Stomach (tissue), 9 donors: ENCODE results near the gene TLL2. TPM values are rescaled to one million over a fixed set of nuclear protein-coding genes. Genes with fewer than 3 reads are reported as not detected.

Source experiments
- DNase-seq, 2 donors: peaks; one replicate each; pipeline versions ENCODE4 v3.0.0 to v3.0.0-alpha.2; 2013 to 2019
- H3K27ac ChIP-seq, 5 donors: fragments of 200-600 bp in 4 of 5; sonication (generic) in 4 of 5; one replicate each; pipeline ENCODE4 v1.5.1; 2013 to 2019; ENCODE audit warnings: mild to moderate bottlenecking in 1 of 5, moderate library complexity in 1 of 5
- H3K27me3 ChIP-seq, 3 donors: fragments of 200-600 bp; sonication (generic); one replicate each; pipeline ENCODE4 v1.5.1; 2017 to 2019; ENCODE audit warnings: mixed run types in 1 of 3
- H3K36me3 ChIP-seq, 4 donors: fragments of 200-600 bp; sonication (generic); 1 replicate in 3 of 4; 2 replicates in 1 of 4; pipeline ENCODE4 v1.5.1; 2016 to 2019
- H3K4me1 ChIP-seq, 4 donors: fragments of 200-600 bp; sonication (generic); one replicate each; pipeline ENCODE4 v1.5.1; 2016 to 2019
- H3K4me3 ChIP-seq, 4 donors: fragments of 200-600 bp; sonication (generic) in 3 of 4; one replicate each; pipeline ENCODE4 v1.5.1; 2016 to 2019; ENCODE audit warnings: mild to moderate bottlenecking in 1 of 4
- H3K9me3 ChIP-seq, 4 donors: fragments of 200-600 bp; sonication (generic); one replicate each; pipeline ENCODE4 v1.5.1; 2016 to 2019
- EP300 ChIP-seq: sonication (generic); formaldehyde crosslinking; IDR thresholded peaks from one replicate; pipeline ENCODE4 v1.6.1; 2017; ENCODE audit warnings: antibody characterized with exemption
- POLR2A ChIP-seq, 4 donors: fragments of 450-650 bp; IDR thresholded peaks; one replicate each; pipeline ENCODE4 v1.6.1; 2016; ENCODE audit warnings: antibody characterized with exemption in 4 of 4, control low read depth in 2 of 4, mild to moderate bottlenecking in 1 of 4, moderate library complexity in 1 of 4
- POLR2AphosphoS5 ChIP-seq, 3 donors: sonication (generic); formaldehyde crosslinking; IDR thresholded peaks; one replicate each; pipeline ENCODE4 v1.6.1; 2016; ENCODE audit warnings: antibody characterized with exemption in 3 of 3
- WGBS, 5 donors: extraction: QIAGEN DNeasy Blood & Tissue Kit in 3 of 5; methylation state at CpG; one replicate each; pipeline versions ENCODE4 v1.1.5 to v1.1.7; 2013 to 2018; 5-methylcytosine and 5-hydroxymethylcytosine counted together
- intact Hi-C: fragments of 100-400 bp; cut with DNase I; formaldehyde crosslinking; loops from one replicate; pipeline ENCODE4 v1.15.1; 2023; ENCODE audit warnings: low total_unique reads
- polyA plus RNA-seq, 3 donors: library from polyadenylated mRNA; stranded (reverse); fragments of 200-250 nt; gene quantifications; one replicate each; pipeline ENCODE4 v1.2.3, GENCODE V29; 2013
- total RNA-seq, 5 donors: library from RNA; depleted of rRNA; stranded (reverse); fragments of >200 nt; gene quantifications; one replicate each; pipeline versions ENCODE4 v1.1.0 to v1.2.3, GENCODE V29; 2014 to 2016
- TF ChIP-seq, protein P1 (sequence below), 7 experiments: fragments of 450-650 bp in 4 of 7; fragments of 200-600 bp in 3 of 7; sonication (generic) in 3 of 7; IDR thresholded peaks; one replicate each; pipeline ENCODE4 v1.5.1; 2016 to 2019; ENCODE audit warnings: antibody characterized with exemption in 7 of 7, control low read depth in 2 of 7, mild to moderate bottlenecking in 1 of 7
- donor health status: healthy with polysubstance abuse.
- donor health status: Bipolar disorder and iron deficiency.
- donor health status: healthy.

TLL2 gene
- total and polyA plus RNA-seq, 8 donors, result 0.37 to 1.4 (median 0.57) TPM; not detected in 2

DNA sequence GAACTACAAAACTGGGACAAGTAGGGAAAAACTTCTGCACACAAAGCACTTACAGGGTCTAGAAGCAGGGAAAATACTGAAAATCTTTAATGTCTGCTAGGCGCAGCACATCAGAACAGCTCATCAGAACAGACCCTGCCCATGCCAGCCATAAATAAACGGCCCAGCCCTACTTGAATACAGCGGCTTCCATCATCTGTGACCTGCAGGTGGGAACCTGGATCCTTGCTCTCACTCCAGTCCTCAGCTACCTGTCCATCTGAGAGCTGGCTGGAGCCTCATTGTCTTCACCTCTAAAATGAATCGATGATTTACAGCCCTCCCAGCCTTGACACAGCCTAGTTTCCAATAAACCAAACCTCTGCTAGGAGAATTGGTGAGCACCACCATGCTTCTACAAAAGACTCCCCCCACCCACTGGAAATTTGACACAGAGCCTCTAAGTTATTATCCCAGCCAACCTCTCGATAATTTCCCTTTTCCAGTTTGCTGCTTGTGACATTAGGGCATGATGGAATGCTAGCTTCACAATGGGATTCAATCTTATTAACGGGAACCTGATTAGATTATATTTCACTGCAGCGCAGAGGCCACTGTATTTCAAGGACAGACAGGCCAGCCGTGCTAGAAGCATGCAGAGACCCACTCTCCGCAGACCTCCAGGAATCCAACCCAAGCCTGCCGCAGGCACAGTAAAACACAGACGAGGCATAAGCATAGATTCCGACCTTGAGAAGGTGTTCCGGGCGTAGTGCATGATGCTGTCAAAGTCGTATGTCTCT is 93.3 kb downstream of the TLL2 start:
- H3K4me3 ChIP-seq, result no peak overlapping the region
- WGBS, 5 donors, result 74 to 85% (median 78%) methylated on average over 15 of the region's 15 CpGs
- peaks cover 0 to 5% (median 0%) of the 10 kb centered on the region in 4 donors for H3K4me1 ChIP-seq
- intact Hi-C loops, result no loop called here
- no peaks in the 10 kb centered on the region for H3K9me3 ChIP-seq
- no peak for DNase-seq
- no peak overlapping the region for H3K27ac ChIP-seq
- no peaks in the 10 kb centered on the region for H3K27me3 ChIP-seq
- H3K36me3 ChIP-seq, result no peaks in the 10 kb centered on the region
- TF ChIP-seq EP300 (no peak), POLR2AphosphoS5 (IDR thresholded peaks at IDR 0.05) (no peak), POLR2A (IDR thresholded peaks at IDR 0.05) (no peak)
- TF ChIP-seq, protein P1, sequence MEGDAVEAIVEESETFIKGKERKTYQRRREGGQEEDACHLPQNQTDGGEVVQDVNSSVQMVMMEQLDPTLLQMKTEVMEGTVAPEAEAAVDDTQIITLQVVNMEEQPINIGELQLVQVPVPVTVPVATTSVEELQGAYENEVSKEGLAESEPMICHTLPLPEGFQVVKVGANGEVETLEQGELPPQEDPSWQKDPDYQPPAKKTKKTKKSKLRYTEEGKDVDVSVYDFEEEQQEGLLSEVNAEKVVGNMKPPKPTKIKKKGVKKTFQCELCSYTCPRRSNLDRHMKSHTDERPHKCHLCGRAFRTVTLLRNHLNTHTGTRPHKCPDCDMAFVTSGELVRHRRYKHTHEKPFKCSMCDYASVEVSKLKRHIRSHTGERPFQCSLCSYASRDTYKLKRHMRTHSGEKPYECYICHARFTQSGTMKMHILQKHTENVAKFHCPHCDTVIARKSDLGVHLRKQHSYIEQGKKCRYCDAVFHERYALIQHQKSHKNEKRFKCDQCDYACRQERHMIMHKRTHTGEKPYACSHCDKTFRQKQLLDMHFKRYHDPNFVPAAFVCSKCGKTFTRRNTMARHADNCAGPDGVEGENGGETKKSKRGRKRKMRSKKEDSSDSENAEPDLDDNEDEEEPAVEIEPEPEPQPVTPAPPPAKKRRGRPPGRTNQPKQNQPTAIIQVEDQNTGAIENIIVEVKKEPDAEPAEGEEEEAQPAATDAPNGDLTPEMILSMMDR (IDR thresholded peaks at IDR 0.05), result no peak

DNA sequence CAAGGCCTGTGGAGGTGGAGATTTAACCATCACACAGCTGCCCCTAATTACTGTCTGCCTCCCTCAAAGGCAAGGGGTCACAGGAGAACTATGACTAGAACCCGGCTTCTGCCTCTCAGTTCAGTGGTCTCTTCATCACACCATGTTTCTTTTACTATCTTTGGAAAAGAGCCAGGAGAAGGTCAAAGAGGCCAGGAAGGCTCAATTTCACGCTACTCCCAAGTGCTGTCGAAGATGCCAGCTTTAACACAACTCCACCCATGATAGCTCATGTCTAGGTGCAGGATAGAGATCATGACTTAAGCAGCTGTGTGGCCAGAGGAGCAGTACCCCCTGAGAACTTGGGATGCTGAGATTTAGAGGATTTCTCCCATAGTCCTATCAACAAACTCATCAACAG is 94.4 kb downstream of the TLL2 start:
- WGBS, 5 donors, result 87 to 93% (median 88%) methylated on average over 3 of the region's 3 CpGs
- intact Hi-C loops, result no loop called here
- Histone ChIP-seq H3K9me3 (no peaks in the 10 kb centered on the region), H3K36me3 (no peaks in the 10 kb centered on the region), H3K27me3 (no peaks in the 10 kb centered on the region), H3K4me1 (peaks cover 0 to 5% (median 0%) of the 10 kb centered on the region in 4 donors), H3K4me3 (no peak overlapping the region), H3K27ac (no peak overlapping the region)
- no peak for DNase-seq
- no peak for TF ChIP-seq EP300
- TF ChIP-seq POLR2AphosphoS5 (IDR thresholded peaks at IDR 0.05), result no peak
- TF ChIP-seq, protein P1 (IDR thresholded peaks at IDR 0.05), result no peak
- no peak for TF ChIP-seq POLR2A (IDR thresholded peaks at IDR 0.05)

DNA sequence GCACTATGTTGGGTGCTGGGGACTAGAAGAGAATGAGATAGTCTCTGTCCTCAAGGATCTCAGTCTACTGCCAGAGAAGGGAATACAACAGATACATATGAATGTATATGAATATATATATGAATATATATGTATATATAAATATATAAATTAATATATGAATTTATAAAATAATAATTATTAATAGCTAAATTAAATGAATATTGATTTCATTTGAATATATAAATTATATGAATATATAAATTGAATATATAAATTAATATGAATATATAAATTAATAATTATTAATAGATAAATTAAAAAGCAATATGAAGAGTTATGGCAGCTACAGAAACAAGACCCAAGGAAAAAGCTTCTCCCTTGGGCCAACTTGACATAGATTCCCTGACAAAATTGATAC is 95.1 kb downstream of the TLL2 start:
- H3K4me1 ChIP-seq, result peaks cover 0 to 5% (median 0%) of the 10 kb centered on the region in 4 donors
- no peak overlapping the region for H3K27ac ChIP-seq
- DNase-seq, result no peak
- H3K9me3 ChIP-seq, result no peaks in the 10 kb centered on the region
- H3K4me3 ChIP-seq, result no peak overlapping the region
- H3K27me3 ChIP-seq, result peaks cover 0 to 4% (median 0%) of the 10 kb centered on the region in 3 donors
- intact Hi-C loops, result no loop called here
- no peaks in the 10 kb centered on the region for H3K36me3 ChIP-seq
- no peak for TF ChIP-seq POLR2A (IDR thresholded peaks at IDR 0.05)
- TF ChIP-seq EP300, result no peak
- TF ChIP-seq POLR2AphosphoS5 (IDR thresholded peaks at IDR 0.05), result no peak
- TF ChIP-seq, protein P1 (IDR thresholded peaks at IDR 0.05), result no peak

DNA sequence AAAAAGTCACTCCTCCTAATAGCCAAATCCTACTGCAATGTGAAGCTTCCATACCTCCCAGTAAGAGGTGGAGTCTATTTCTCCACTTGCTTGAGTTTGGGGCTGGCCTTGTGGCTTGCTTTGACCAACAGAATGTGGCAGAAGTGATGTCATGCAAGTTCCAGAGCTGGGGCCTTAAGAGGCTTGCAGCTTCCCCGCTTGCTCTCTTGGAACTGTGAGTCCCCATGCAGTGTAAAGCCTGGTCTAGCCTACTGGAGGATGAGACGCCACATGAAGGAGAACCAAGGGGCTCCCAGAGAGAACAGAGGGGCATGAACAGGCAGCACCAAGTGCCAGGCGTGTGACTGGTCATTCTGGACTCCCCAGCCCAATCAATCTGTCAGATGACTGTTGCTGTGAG is 96.3 kb downstream of the TLL2 start:
- H3K9me3 ChIP-seq, result no peaks in the 10 kb centered on the region
- 84 to 95% (median 92%) methylated on average over 3 of the region's 3 CpGs for WGBS, 5 donors
- peak in 1 of 2 donors; percentile 32 for DNase-seq
- TF ChIP-seq EP300 (no peak), POLR2AphosphoS5 (IDR thresholded peaks at IDR 0.05) (no peak), POLR2A (IDR thresholded peaks at IDR 0.05) (no peak)
- TF ChIP-seq, protein P1 (IDR thresholded peaks at IDR 0.05), result no peak
- no peaks in the 10 kb centered on the region for H3K36me3 ChIP-seq
- no peak overlapping the region for H3K27ac ChIP-seq
- H3K4me3 ChIP-seq, result no peak overlapping the region
- H3K27me3 ChIP-seq, result peaks cover 0 to 15% (median 0%) of the 10 kb centered on the region in 3 donors
- H3K4me1 ChIP-seq, result peaks cover 0 to 5% (median 0%) of the 10 kb centered on the region in 4 donors
- intact Hi-C loops, result no loop called here
